K562 (cell line): Measurements from ENCODE around the gene RUNX1. TPM values are rescaled to one million over a fixed set of nuclear protein-coding genes. Genes with fewer than 3 reads are reported as not detected.
A peak's percentile ranks its signal among the peaks of the same experiment; 100 is the strongest.

Experiments
- CBFA2T2 ChIP-seq: fragments of 450-650 bp; conservative IDR thresholded peaks from 2 replicates; pipeline ENCODE4 v1.6.1; 2017; ENCODE audit warnings: mild to moderate bottlenecking
- CBFB ChIP-seq: sonication (generic); formaldehyde crosslinking; IDR thresholded peaks from 2 replicates; pipeline ENCODE4 v1.4.0; 2020; ENCODE audit warnings: mild to moderate bottlenecking, missing genetic modification reagents
- CBX8 ChIP-seq: fragments of 200-600 bp; sonication (generic); IDR thresholded peaks from 2 replicates; pipeline ENCODE4 v1.6.1; 2012; ENCODE audit warnings: borderline replicate concordance, mixed run types, low read depth, mild to moderate bottlenecking, moderate library complexity, mixed read lengths, low read length, control low read depth, inconsistent platforms; ENCODE audit not compliant: poor library complexity, severe bottlenecking; ENCODE audit errors: extremely low read depth
- CUX1 ChIP-seq: fragments of 200-800 bp; sonication (Bioruptor generic); IDR thresholded peaks from 2 replicates; pipeline ENCODE4 v1.6.1; 2016; ENCODE audit warnings: missing genetic modification characterization, missing compliant biosample characterization
- ESRRB ChIP-seq: fragments of 250-450 bp; sonication (Bioruptor Pico); IDR thresholded peaks from 2 replicates; pipeline ENCODE4 v1.5.0; 2020; ENCODE audit warnings: mild to moderate bottlenecking, moderate library complexity, borderline replicate concordance
- NFE2L1 ChIP-seq: fragments of 450-650 bp; IDR thresholded peaks from 2 replicates; pipeline ENCODE4 v1.6.1; 2016; ENCODE audit warnings: missing genetic modification characterization, low read depth, mild to moderate bottlenecking, missing compliant biosample characterization, moderate library complexity, borderline replicate concordance
- SMAD3 ChIP-seq: fragments of 450-650 bp; formaldehyde crosslinking; conservative IDR thresholded peaks from 2 replicates; pipeline ENCODE4 v1.4.0; 2020; ENCODE audit warnings: mild to moderate bottlenecking
- SMARCA4 ChIP-seq: fragments of 450-650 bp; IDR thresholded peaks from 2 replicates; pipeline ENCODE4 v1.6.1; 2016
- ZBTB1 ChIP-seq: sonication (generic); formaldehyde crosslinking; IDR thresholded peaks from 2 replicates; pipeline ENCODE4 v1.8.1; 2023; ENCODE audit warnings: missing genetic modification reagents, low read depth, mild to moderate bottlenecking, borderline replicate concordance
- ZBTB11 ChIP-seq, 3 experiments: fragments of 200-800 bp in 1 of 3; fragments of 250-450 bp in 1 of 3; fragments of 450-650 bp in 1 of 3; sonication (Bioruptor Pico) in 1 of 3; sonication (Bioruptor generic) in 1 of 3; formaldehyde crosslinking in 1 of 3; IDR thresholded peaks; 2 replicates each; pipeline versions ENCODE4 v1.6.1 to v1.8.0; 2016 to 2022; ENCODE audit warnings: mild to moderate bottlenecking in 2 of 3, missing genetic modification characterization in 2 of 3, missing compliant biosample characterization in 1 of 3, moderate library complexity in 1 of 3
- ZBTB33 ChIP-seq: sonication (generic); formaldehyde crosslinking; IDR thresholded peaks from 2 replicates; pipeline ENCODE4 v1.8.1; 2023; ENCODE audit warnings: mild to moderate bottlenecking, missing genetic modification reagents
- ZBTB8A ChIP-seq: fragments of 450-650 bp; IDR thresholded peaks from 2 replicates; pipeline ENCODE4 v1.6.1; 2018; ENCODE audit warnings: mild to moderate bottlenecking, moderate library complexity; ENCODE audit not compliant: partially characterized antibody
- ZNF274 ChIP-seq: IDR thresholded peaks from 2 replicates; pipeline ENCODE4 v1.6.1; 2011; ENCODE audit warnings: low read depth, mild to moderate bottlenecking, low read length, moderate library complexity, borderline replicate concordance
- ZNF384 ChIP-seq: IDR thresholded peaks from 2 replicates; pipeline ENCODE4 v1.6.1; 2012; ENCODE audit warnings: low read depth, low read length, improper control_type of control experiment
- polyA plus RNA-seq, 8 experiments: library from polyadenylated mRNA; depleted of rRNA in 4 of 8; stranded (reverse) in 5 of 8; unstranded in 3 of 8; fragments of >200 nt; fragmentation: Nextera tagmentation in 2 of 8; fragmentation: Illumina TruSeq in 1 of 8; extraction: Ambion mirVana in 2 of 8; extraction: Trizol in 1 of 8; gene quantifications; 2 replicates each; pipeline versions ENCODE4 v1.2.1 to v1.2.3, GENCODE V29; 2011 to 2014; ENCODE audit warnings: inconsistent platforms in 1 of 8, missing spikeins in 1 of 8
- total RNA-seq, 7 experiments: library from RNA; depleted of rRNA in 6 of 7; stranded (reverse); fragments of >200 nt in 6 of 7; fragmentation: Illumina TruSeq in 2 of 7; extraction: Trizol in 2 of 7; gene quantifications; 2 replicates each; pipeline versions ENCODE4 v1.2.1 to v1.2.3, GENCODE V29; 2011 to 2021; ENCODE audit warnings: low replicate concordance in 1 of 7

Gene RUNX1
- total and polyA plus RNA-seq, 9 of the 15 experiments (the other 6 are each of a cell fraction or from before 2014, with no cell fraction given) = 2.2 to 68.6 (median 17.8) TPM

GRCh38 chr21:35026617-35027562 is 22.2 kb downstream of the RUNX1 start (continued):
- no peak for TF ChIP-seq ZBTB8A
- no peak for TF ChIP-seq ZNF384
- peak; percentile 95 for TF ChIP-seq SMARCA4
- no peak; the same call in 1 of the 2 replicates for TF ChIP-seq ZNF274
- no peak for TF ChIP-seq CBX8
- TF ChIP-seq NFE2L1 (tag) = peak; percentile 49; the same call in 1 of the 2 replicates
- TF ChIP-seq SMAD3 = no peak
- 0 out of 2 replicates have a peak, but pooled peaks have one; percentile 47 for TF ChIP-seq ZBTB33
- TF ChIP-seq CBFB = peak; percentile 100
- peak in 1 of 3 experiments; percentile 73; a peak in 1 of 6 replicates for TF ChIP-seq ZBTB11 (CRISPR knock-in tag; IDR thresholded peaks at IDR 0.05)
- no peak; the same call in 1 of the 2 replicates for TF ChIP-seq CUX1
- peak; percentile 90; the same call in 1 of the 2 replicates for TF ChIP-seq ZBTB1 (CRISPR knock-in tag)
- peak; percentile 92 for TF ChIP-seq CBFA2T2
- no peak for TF ChIP-seq ESRRB (CRISPR knock-in tag)
